Skeletal muscle satellite cell (primary cell): Measurements from ENCODE around the gene KHDRBS2.

Source experiments
- H3K27me3 ChIP-seq: 2 replicates; pipeline ENCODE4 v1.7.0; 2013; ENCODE audit warnings: low read length; ENCODE audit not compliant: control insufficient read depth, insufficient read depth
- H3K36me3 ChIP-seq: 2 replicates; pipeline ENCODE4 v1.7.0; 2013; ENCODE audit warnings: mild to moderate bottlenecking, control low read depth, low read length; ENCODE audit not compliant: insufficient read depth
- H3K4me1 ChIP-seq: 2 replicates; pipeline ENCODE4 v1.7.0; 2013; ENCODE audit warnings: low read length; ENCODE audit not compliant: control insufficient read depth, insufficient read depth
- H3K4me2 ChIP-seq: 2 replicates; pipeline ENCODE4 v1.7.0; 2013; ENCODE audit warnings: mild to moderate bottlenecking, low read length
- H3K4me3 ChIP-seq: 2 replicates; pipeline ENCODE4 v1.7.0; 2013; ENCODE audit warnings: low read length
- H3K9ac ChIP-seq: 2 replicates; pipeline ENCODE4 v1.7.0; 2013; ENCODE audit warnings: mild to moderate bottlenecking, low read depth, low read length, moderate library complexity
- H3K9me3 ChIP-seq: replicated peaks from 2 replicates; pipeline ENCODE4 v1.7.0; 2013; ENCODE audit warnings: mild to moderate bottlenecking, control low read depth, low read length

The KHDRBS2 gene

GRCh38 chr6:62283365-62283764 is 2.7 kb downstream of the KHDRBS2 start:
- H3K9ac ChIP-seq: no peak overlapping the region
- no peaks in the 10 kb centered on the region for H3K36me3 ChIP-seq
- H3K4me2 ChIP-seq: no peak overlapping the region
- no peaks in the 10 kb centered on the region for H3K27me3 ChIP-seq
- H3K4me1 ChIP-seq: no peaks in the 10 kb centered on the region
- H3K4me3 ChIP-seq: no peak overlapping the region
- H3K9me3 ChIP-seq: no peaks in the 10 kb centered on the region

- H3K9ac ChIP-seq: no peak overlapping the region
- H3K4me3 ChIP-seq: no peak overlapping the region
- no peak overlapping the region for H3K4me2 ChIP-seq
- no peaks in the 10 kb centered on the region for H3K27me3 ChIP-seq
- H3K36me3 ChIP-seq: no peaks in the 10 kb centered on the region
- H3K4me1 ChIP-seq: no peaks in the 10 kb centered on the region
- no peaks in the 10 kb centered on the region for H3K9me3 ChIP-seq
These were observed 5.9 kb downstream of the KHDRBS2 start for GRCh38 chr6:62280099-62280498.

GRCh38 chr6:62272114-62272513 is 13.9 kb downstream of the KHDRBS2 start:
- Histone ChIP-seq H3K4me3 (no peak overlapping the region), H3K27me3 (no peaks in the 10 kb centered on the region), H3K9ac (no peak overlapping the region), H3K36me3 (no peaks in the 10 kb centered on the region), H3K4me2 (no peak overlapping the region), H3K4me1 (no peaks in the 10 kb centered on the region), H3K9me3 (no peaks in the 10 kb centered on the region)

GRCh38 chr6:62265906-62266525 is 20.0 kb downstream of the KHDRBS2 start:
- Histone ChIP-seq H3K27me3 (no peaks in the 10 kb centered on the region), H3K36me3 (no peaks in the 10 kb centered on the region), H3K9me3 (peaks cover 5% of the 10 kb centered on the region), H3K4me3 (no peak overlapping the region), H3K9ac (no peak overlapping the region), H3K4me2 (no peak overlapping the region), H3K4me1 (no peaks in the 10 kb centered on the region)

- no peak overlapping the region for H3K4me2 ChIP-seq
These were observed 23.7 kb downstream of the KHDRBS2 start for GRCh38 chr6:62262283-62262682.

GRCh38 chr6:62246087-62246486 is 39.9 kb downstream of the KHDRBS2 start:
- H3K9ac ChIP-seq: no peak overlapping the region
- no peak overlapping the region for H3K4me3 ChIP-seq
- H3K4me2 ChIP-seq: no peak overlapping the region
- H3K4me1 ChIP-seq: no peaks in the 10 kb centered on the region
- no peaks in the 10 kb centered on the region for H3K27me3 ChIP-seq
- H3K9me3 ChIP-seq: no peaks in the 10 kb centered on the region
- H3K36me3 ChIP-seq: no peaks in the 10 kb centered on the region

More at GRCh38 chr6:62262283-62262682, 23.7 kb downstream of the KHDRBS2 start:
- no peaks in the 10 kb centered on the region for H3K36me3 ChIP-seq
- no peaks in the 10 kb centered on the region for H3K4me1 ChIP-seq
- peaks cover 11% of the 10 kb centered on the region for H3K9me3 ChIP-seq
- no peak overlapping the region for H3K9ac ChIP-seq
- H3K4me3 ChIP-seq: no peak overlapping the region
- H3K27me3 ChIP-seq: no peaks in the 10 kb centered on the region

- no peak overlapping the region for H3K4me2 ChIP-seq
- H3K9me3 ChIP-seq: no peaks in the 10 kb centered on the region
- H3K9ac ChIP-seq: no peak overlapping the region
- no peak overlapping the region for H3K4me3 ChIP-seq
- H3K27me3 ChIP-seq: no peaks in the 10 kb centered on the region
- H3K36me3 ChIP-seq: no peaks in the 10 kb centered on the region
- no peaks in the 10 kb centered on the region for H3K4me1 ChIP-seq
These were observed 49.2 kb downstream of the KHDRBS2 start for GRCh38 chr6:62236784-62237183.

- Histone ChIP-seq H3K9me3 (peaks cover 7% of the 10 kb centered on the region), H3K4me2 (no peak overlapping the region), H3K4me3 (no peak overlapping the region), H3K4me1 (no peaks in the 10 kb centered on the region), H3K36me3 (no peaks in the 10 kb centered on the region), H3K27me3 (no peaks in the 10 kb centered on the region), H3K9ac (no peak overlapping the region)
These were observed 56.8 kb downstream of the KHDRBS2 start for GRCh38 chr6:62229231-62229630.

GRCh38 chr6:62217866-62218265 is 68.2 kb downstream of the KHDRBS2 start:
- no peaks in the 10 kb centered on the region for H3K9me3 ChIP-seq
- H3K9ac ChIP-seq: no peak overlapping the region
- no peaks in the 10 kb centered on the region for H3K4me1 ChIP-seq
- H3K36me3 ChIP-seq: no peaks in the 10 kb centered on the region
- H3K27me3 ChIP-seq: no peaks in the 10 kb centered on the region
- no peak overlapping the region for H3K4me3 ChIP-seq
- H3K4me2 ChIP-seq: no peak overlapping the region

- Histone ChIP-seq H3K27me3 (no peaks in the 10 kb centered on the region), H3K4me3 (no peak overlapping the region), H3K4me1 (no peaks in the 10 kb centered on the region), H3K9ac (no peak overlapping the region), H3K36me3 (no peaks in the 10 kb centered on the region), H3K9me3 (no peaks in the 10 kb centered on the region), H3K4me2 (no peak overlapping the region)
These were observed 83.9 kb downstream of the KHDRBS2 start for GRCh38 chr6:62202078-62202477.

GRCh38 chr6:62192593-62192992 is 93.4 kb downstream of the KHDRBS2 start:
- no peaks in the 10 kb centered on the region for H3K4me1 ChIP-seq
- H3K27me3 ChIP-seq: no peaks in the 10 kb centered on the region
- H3K9ac ChIP-seq: no peak overlapping the region
- H3K36me3 ChIP-seq: no peaks in the 10 kb centered on the region
- H3K4me3 ChIP-seq: no peak overlapping the region
- no peak overlapping the region for H3K4me2 ChIP-seq
- peaks cover 3% of the 10 kb centered on the region for H3K9me3 ChIP-seq

- H3K4me2 ChIP-seq: no peak overlapping the region
- H3K4me1 ChIP-seq: no peaks in the 10 kb centered on the region
- H3K9ac ChIP-seq: no peak overlapping the region
- no peaks in the 10 kb centered on the region for H3K36me3 ChIP-seq
- H3K9me3 ChIP-seq: no peaks in the 10 kb centered on the region
- no peaks in the 10 kb centered on the region for H3K27me3 ChIP-seq
- no peak overlapping the region for H3K4me3 ChIP-seq
These were observed 110.8 kb downstream of the KHDRBS2 start for GRCh38 chr6:62175195-62175594.
